Breast epithelium (tissue), 3 donors: ENCODE measurements around the gene FAM114A1.

ENCODE experiments used
- POLR2A ChIP-seq: fragments of 450-650 bp; IDR thresholded peaks from one replicate; pipeline ENCODE4 v1.6.1; 2016; ENCODE audit warnings: antibody characterized with exemption, mild to moderate bottlenecking, moderate library complexity
- POLR2AphosphoS5 ChIP-seq, 3 donors: sonication (generic); formaldehyde crosslinking; IDR thresholded peaks; one replicate each; pipeline ENCODE4 v1.6.1; 2017; ENCODE audit warnings: antibody characterized with exemption in 3 of 3
- TF ChIP-seq, protein P1 (sequence below), 3 donors: fragments of 450-650 bp; IDR thresholded peaks; one replicate each; pipeline ENCODE4 v1.5.1; 2016 to 2017; ENCODE audit warnings: antibody characterized with exemption in 3 of 3, mild to moderate bottlenecking in 3 of 3, moderate library complexity in 3 of 3

- TF ChIP-seq, protein P1, sequence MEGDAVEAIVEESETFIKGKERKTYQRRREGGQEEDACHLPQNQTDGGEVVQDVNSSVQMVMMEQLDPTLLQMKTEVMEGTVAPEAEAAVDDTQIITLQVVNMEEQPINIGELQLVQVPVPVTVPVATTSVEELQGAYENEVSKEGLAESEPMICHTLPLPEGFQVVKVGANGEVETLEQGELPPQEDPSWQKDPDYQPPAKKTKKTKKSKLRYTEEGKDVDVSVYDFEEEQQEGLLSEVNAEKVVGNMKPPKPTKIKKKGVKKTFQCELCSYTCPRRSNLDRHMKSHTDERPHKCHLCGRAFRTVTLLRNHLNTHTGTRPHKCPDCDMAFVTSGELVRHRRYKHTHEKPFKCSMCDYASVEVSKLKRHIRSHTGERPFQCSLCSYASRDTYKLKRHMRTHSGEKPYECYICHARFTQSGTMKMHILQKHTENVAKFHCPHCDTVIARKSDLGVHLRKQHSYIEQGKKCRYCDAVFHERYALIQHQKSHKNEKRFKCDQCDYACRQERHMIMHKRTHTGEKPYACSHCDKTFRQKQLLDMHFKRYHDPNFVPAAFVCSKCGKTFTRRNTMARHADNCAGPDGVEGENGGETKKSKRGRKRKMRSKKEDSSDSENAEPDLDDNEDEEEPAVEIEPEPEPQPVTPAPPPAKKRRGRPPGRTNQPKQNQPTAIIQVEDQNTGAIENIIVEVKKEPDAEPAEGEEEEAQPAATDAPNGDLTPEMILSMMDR (IDR thresholded peaks at IDR 0.05) = no peak
- TF ChIP-seq POLR2AphosphoS5 (IDR thresholded peaks at IDR 0.05) (no peak), POLR2A (no peak)
Measured at GRCh38 chr4:38858097-38858420, 9.5 kb upstream of the FAM114A1 start.
